GM12878 (cell line): ENCODE results near the gene CHCHD3. TPM values are rescaled to one million over a fixed set of nuclear protein-coding genes. Genes with fewer than 3 reads are reported as not detected.

Experiments used
- ATAC-seq: fragments of 200-7000 bp; cut with Tn5 transposase; 3 replicates; pipeline ENCODE4 v1.9.1; 2020; ENCODE audit warnings: mild to moderate bottlenecking, moderate library complexity
- BruUV-seq: library from RNA; stranded (reverse); fragments of 400-500 nt; replicated peaks from 2 replicates; lab custom pipeline; 2021; lab: Mats Ljungman, UMichigan
- CTCF ChIA-PET: fragments of 300-600 bp; sonication (Branson Sonifier 250); formaldehyde crosslinking; extraction: SDS; loops from one replicate; lab custom pipeline; 2021; ENCODE audit warnings: inconsistent platforms; lab: Yijun Ruan, JAX
- POLR2A ChIA-PET: fragments of 350-600 bp; formaldehyde crosslinking; extraction: SDS; loops from one replicate; lab custom pipeline; 2021; ENCODE audit warnings: inconsistent platforms; lab: Charles Lee
- RAD21 ChIA-PET: fragments of 300-600 bp; sonication (Branson Sonifier 250); formaldehyde crosslinking; loops from one replicate; lab custom pipeline; 2023; ENCODE audit warnings: antibody characterized with exemption; ENCODE audit not compliant: unreplicated experiment; lab: Charles Lee
- SMC1A ChIA-PET: fragments of 300-600 bp; sonication (Branson Sonifier 250); formaldehyde crosslinking; loops from one replicate; lab custom pipeline; 2023; ENCODE audit not compliant: unreplicated experiment, uncharacterized antibody; lab: Charles Lee
- DNase-seq: peaks from one replicate; pipeline ENCODE4 v3.0.0-alpha.2; 2011; ENCODE audit warnings: low read depth, low spot score
- FAIRE-seq: peaks from 3 replicates; lab custom pipeline; 2011; peaks lifted over from hg19 to GRCh38; lab: Jason Lieb, UNC
- H2AFZ ChIP-seq: 2 replicates; pipeline ENCODE4 v1.6.0; 2011; ENCODE audit warnings: low read depth, low read length, control low read depth; ENCODE audit not compliant: control insufficient read depth
- H3K27ac ChIP-seq: 2 replicates; pipeline ENCODE4 v1.5.1; 2011; ENCODE audit warnings: control low read depth; ENCODE audit not compliant: control insufficient read depth, insufficient read depth
- H3K27me3 ChIP-seq, 2 experiments: replicated peaks in 1 of 2; 2 replicates each; pipeline versions ENCODE4 v1.6.0 to v1.6.1; 2011; ENCODE audit warnings: low read length in 1 of 2; ENCODE audit not compliant: control insufficient read depth in 2 of 2, insufficient read depth in 2 of 2
- H3K36me3 ChIP-seq, 2 experiments: 2 replicates each; pipeline ENCODE4 v1.5.1; 2011; ENCODE audit warnings: low read length in 1 of 2; ENCODE audit not compliant: control insufficient read depth in 2 of 2, insufficient read depth in 2 of 2
- H3K4me1 ChIP-seq: 2 replicates; pipeline ENCODE4 v1.6.1; 2011; ENCODE audit warnings: mild to moderate bottlenecking, low read length, moderate library complexity, mixed read lengths; ENCODE audit not compliant: control insufficient read depth, insufficient read depth
- H3K4me2 ChIP-seq: 2 replicates; pipeline ENCODE4 v1.6.0; 2011; ENCODE audit warnings: control low read depth; ENCODE audit not compliant: control insufficient read depth, insufficient read depth
- H3K4me3 ChIP-seq: fragments of 200-600 bp; sonication (generic); 2 replicates; pipeline ENCODE4 v1.5.1; 2016
- H3K79me2 ChIP-seq: 2 replicates; pipeline ENCODE4 v1.6.0; 2011; ENCODE audit warnings: low read length; ENCODE audit not compliant: control insufficient read depth, insufficient read depth
- H3K9ac ChIP-seq: 2 replicates; pipeline ENCODE4 v1.8.0; 2011; ENCODE audit warnings: low read length, control low read depth, mixed read lengths; ENCODE audit not compliant: control insufficient read depth, insufficient read depth
- H3K9me3 ChIP-seq: replicated peaks from 3 replicates; pipeline ENCODE4 v1.5.1; 2011; ENCODE audit warnings: mild to moderate bottlenecking, low read length; ENCODE audit not compliant: control insufficient read depth, insufficient read depth
- H4K20me1 ChIP-seq: 2 replicates; pipeline ENCODE4 v1.6.0; 2011; ENCODE audit not compliant: control insufficient read depth, insufficient read depth
- CBX3 ChIP-seq: fragments of 200-600 bp; sonication (generic); IDR thresholded peaks from 2 replicates; pipeline ENCODE4 v1.6.1; 2016; ENCODE audit warnings: low read depth, borderline replicate concordance
- FOXM1 ChIP-seq: IDR thresholded peaks from 2 replicates; pipeline ENCODE4 v1.6.1; 2012; ENCODE audit warnings: low read depth, mild to moderate bottlenecking, inconsistent platforms, low read length, moderate library complexity
- SMAD1 ChIP-seq: fragments of 450-650 bp; IDR thresholded peaks from 2 replicates; pipeline ENCODE4 v1.6.1; 2018; ENCODE audit warnings: mild to moderate bottlenecking, low read depth; ENCODE audit not compliant: partially characterized antibody
- TCF7 ChIP-seq: IDR thresholded peaks from 2 replicates; pipeline ENCODE4 v1.6.1; 2014; ENCODE audit warnings: antibody characterized with exemption, borderline replicate concordance
- YY1 ChIP-seq: IDR thresholded peaks from 2 replicates; pipeline ENCODE4 v1.6.1; 2011; ENCODE audit warnings: low read depth, mild to moderate bottlenecking, low read length
- WGBS: methylation state at CpG from one replicate; pipeline ENCODE4 v1.1.6; 2016; ENCODE audit warnings: low lambda C conversion rate; ENCODE audit not compliant: insufficient replicate concordance, insufficient coverage; ENCODE audit errors: missing lambda C conversion rate; 5-methylcytosine and 5-hydroxymethylcytosine counted together
- in situ Hi-C: fragments of 300-500 bp; cut with MboI; formaldehyde crosslinking; loops from 9 replicates; pipeline ENCODE4 v1.14.3; 2018; ENCODE audit warnings: mixed read lengths
- intact Hi-C: fragments of 100-400 bp; cut with micrococcal nuclease; formaldehyde crosslinking; loops from one replicate; pipeline ENCODE4 v1.14.2; 2022; ENCODE audit not compliant: unreplicated experiment
- polyA plus RNA-seq, 11 experiments: library from polyadenylated mRNA; depleted of rRNA in 4 of 11; unstranded in 6 of 11; stranded (reverse) in 5 of 11; fragments of >200 nt; fragmentation: Nextera tagmentation in 4 of 11; fragmentation: Illumina TruSeq in 1 of 11; extraction: Ambion mirVana in 4 of 11; extraction: Trizol in 1 of 11; gene quantifications; 1 replicate in 1 of 11; 2 replicates in 10 of 11; pipeline versions ENCODE4 v1.2.1 to v1.2.3, GENCODE V29; 2011 to 2016; ENCODE audit warnings: inconsistent platforms in 2 of 11, missing spikeins in 2 of 11, low read depth in 1 of 11
- total RNA-seq, 4 experiments: library from RNA; depleted of rRNA in 3 of 4; stranded (reverse); fragments of >200 nt in 3 of 4; fragmentation: Illumina TruSeq in 1 of 4; extraction: Trizol in 1 of 4; gene quantifications; 2 replicates each; pipeline versions ENCODE4 v1.2.1 to v1.2.3, GENCODE V29; 2013 to 2021
- TF ChIP-seq, protein P1 (sequence below): fragments of 450-650 bp; IDR thresholded peaks from 2 replicates; pipeline ENCODE4 v1.6.1; 2016; ENCODE audit warnings: mild to moderate bottlenecking, moderate library complexity, borderline replicate concordance
- TF ChIP-seq, protein P2 (sequence below): IDR thresholded peaks from 2 replicates; pipeline ENCODE4 v1.6.1; 2012; ENCODE audit warnings: low read depth, low read length, improper control_type of control experiment
- TF ChIP-seq, protein P3 (sequence below): fragments of 450-650 bp; IDR thresholded peaks from 2 replicates; pipeline ENCODE4 v1.6.1; 2017; ENCODE audit warnings: antibody characterized with exemption, mild to moderate bottlenecking, moderate library complexity

CHCHD3 gene
- total and polyA plus RNA-seq, 10 of the 15 experiments (the other 5 are each of a cell fraction or from before 2014, with no cell fraction given), result 38.3 to 178 (median 96.2) TPM

DNA sequence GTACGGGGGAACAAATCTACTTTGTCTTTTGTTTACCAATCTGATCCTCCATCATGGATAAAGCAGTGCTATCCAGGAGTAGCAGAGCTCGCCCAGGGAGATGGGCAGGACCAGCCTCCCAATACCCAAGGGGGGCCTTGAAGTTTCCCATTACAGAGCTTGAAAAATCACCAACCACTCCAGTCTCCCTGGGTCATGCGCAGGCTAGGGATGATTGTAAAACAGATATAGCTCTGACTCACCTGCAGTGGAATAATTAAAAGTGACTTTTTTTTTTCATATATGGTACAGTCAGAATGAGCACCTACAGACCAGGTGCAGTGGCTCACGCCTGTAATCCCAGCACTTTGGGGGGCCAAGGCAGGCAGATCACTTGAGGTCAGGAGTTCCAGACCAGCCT lies 301.1 kb downstream of the CHCHD3 start (continued):
- TF ChIP-seq, protein P1, sequence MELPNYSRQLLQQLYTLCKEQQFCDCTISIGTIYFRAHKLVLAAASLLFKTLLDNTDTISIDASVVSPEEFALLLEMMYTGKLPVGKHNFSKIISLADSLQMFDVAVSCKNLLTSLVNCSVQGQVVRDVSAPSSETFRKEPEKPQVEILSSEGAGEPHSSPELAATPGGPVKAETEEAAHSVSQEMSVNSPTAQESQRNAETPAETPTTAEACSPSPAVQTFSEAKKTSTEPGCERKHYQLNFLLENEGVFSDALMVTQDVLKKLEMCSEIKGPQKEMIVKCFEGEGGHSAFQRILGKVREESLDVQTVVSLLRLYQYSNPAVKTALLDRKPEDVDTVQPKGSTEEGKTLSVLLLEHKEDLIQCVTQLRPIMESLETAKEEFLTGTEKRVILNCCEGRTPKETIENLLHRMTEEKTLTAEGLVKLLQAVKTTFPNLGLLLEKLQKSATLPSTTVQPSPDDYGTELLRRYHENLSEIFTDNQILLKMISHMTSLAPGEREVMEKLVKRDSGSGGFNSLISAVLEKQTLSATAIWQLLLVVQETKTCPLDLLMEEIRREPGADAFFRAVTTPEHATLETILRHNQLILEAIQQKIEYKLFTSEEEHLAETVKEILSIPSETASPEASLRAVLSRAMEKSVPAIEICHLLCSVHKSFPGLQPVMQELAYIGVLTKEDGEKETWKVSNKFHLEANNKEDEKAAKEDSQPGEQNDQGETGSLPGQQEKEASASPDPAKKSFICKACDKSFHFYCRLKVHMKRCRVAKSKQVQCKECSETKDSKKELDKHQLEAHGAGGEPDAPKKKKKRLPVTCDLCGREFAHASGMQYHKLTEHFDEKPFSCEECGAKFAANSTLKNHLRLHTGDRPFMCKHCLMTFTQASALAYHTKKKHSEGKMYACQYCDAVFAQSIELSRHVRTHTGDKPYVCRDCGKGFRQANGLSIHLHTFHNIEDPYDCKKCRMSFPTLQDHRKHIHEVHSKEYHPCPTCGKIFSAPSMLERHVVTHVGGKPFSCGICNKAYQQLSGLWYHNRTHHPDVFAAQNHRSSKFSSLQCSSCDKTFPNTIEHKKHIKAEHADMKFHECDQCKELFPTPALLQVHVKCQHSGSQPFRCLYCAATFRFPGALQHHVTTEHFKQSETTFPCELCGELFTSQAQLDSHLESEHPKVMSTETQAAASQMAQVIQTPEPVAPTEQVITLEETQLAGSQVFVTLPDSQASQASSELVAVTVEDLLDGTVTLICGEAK, result no peak

DNA sequence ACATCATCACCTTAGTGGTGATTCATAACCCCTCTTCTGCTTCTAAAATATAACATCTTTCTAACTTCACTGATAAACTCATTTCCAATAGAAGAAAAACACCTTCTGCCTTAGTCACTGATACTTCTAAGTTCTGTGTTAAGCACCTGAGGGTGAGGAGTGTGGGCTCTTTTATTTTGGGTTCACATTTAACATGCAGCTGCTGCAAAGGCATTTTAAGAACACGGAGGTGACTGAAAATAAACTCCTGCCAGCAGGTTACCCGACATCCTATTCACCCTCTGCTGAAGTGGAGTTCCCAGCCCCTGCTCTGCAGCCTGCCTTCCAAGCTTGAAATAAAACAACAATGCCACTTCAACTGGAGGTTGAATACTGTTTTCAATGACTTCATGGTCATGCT lies 302.7 kb downstream of the CHCHD3 start:
- in situ Hi-C loops, result no loop called here
- H3K4me3 ChIP-seq, result no peak overlapping the region
- H4K20me1 ChIP-seq, result no peaks in the 10 kb centered on the region
- RAD21 ChIA-PET, result no interaction called here
- no peak overlapping the region for H3K9ac ChIP-seq
- no TSS peak for BruUV-seq
- H3K36me3 ChIP-seq, result no peaks in the 10 kb centered on the region; a peak in 2 of 4 replicates
- TF ChIP-seq, protein P2, sequence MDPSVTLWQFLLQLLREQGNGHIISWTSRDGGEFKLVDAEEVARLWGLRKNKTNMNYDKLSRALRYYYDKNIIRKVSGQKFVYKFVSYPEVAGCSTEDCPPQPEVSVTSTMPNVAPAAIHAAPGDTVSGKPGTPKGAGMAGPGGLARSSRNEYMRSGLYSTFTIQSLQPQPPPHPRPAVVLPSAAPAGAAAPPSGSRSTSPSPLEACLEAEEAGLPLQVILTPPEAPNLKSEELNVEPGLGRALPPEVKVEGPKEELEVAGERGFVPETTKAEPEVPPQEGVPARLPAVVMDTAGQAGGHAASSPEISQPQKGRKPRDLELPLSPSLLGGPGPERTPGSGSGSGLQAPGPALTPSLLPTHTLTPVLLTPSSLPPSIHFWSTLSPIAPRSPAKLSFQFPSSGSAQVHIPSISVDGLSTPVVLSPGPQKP, result no peak
- TF ChIP-seq TCF7, result no peak
- no peak for TF ChIP-seq YY1
- TF ChIP-seq, protein P3, sequence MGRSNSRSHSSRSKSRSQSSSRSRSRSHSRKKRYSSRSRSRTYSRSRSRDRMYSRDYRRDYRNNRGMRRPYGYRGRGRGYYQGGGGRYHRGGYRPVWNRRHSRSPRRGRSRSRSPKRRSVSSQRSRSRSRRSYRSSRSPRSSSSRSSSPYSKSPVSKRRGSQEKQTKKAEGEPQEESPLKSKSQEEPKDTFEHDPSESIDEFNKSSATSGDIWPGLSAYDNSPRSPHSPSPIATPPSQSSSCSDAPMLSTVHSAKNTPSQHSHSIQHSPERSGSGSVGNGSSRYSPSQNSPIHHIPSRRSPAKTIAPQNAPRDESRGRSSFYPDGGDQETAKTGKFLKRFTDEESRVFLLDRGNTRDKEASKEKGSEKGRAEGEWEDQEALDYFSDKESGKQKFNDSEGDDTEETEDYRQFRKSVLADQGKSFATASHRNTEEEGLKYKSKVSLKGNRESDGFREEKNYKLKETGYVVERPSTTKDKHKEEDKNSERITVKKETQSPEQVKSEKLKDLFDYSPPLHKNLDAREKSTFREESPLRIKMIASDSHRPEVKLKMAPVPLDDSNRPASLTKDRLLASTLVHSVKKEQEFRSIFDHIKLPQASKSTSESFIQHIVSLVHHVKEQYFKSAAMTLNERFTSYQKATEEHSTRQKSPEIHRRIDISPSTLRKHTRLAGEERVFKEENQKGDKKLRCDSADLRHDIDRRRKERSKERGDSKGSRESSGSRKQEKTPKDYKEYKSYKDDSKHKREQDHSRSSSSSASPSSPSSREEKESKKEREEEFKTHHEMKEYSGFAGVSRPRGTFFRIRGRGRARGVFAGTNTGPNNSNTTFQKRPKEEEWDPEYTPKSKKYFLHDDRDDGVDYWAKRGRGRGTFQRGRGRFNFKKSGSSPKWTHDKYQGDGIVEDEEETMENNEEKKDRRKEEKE, result no peak
- TF ChIP-seq CBX3, result no peak
- no peak for TF ChIP-seq SMAD1
- TF ChIP-seq FOXM1, result no peak
- H3K9me3 ChIP-seq, result no peaks in the 10 kb centered on the region
- H3K79me2 ChIP-seq, result no peaks in the 10 kb centered on the region
- SMC1A ChIA-PET, result no interaction called here
- no peak for FAIRE-seq
- CTCF ChIA-PET, result no interaction called here
- no peak for DNase-seq
- WGBS, result 0% methylated on average over 2 of the region's 2 CpGs
- POLR2A ChIA-PET, result no interaction called here
- H3K27ac ChIP-seq, result no peak overlapping the region
- H3K27me3 ChIP-seq, result no peaks in the 10 kb centered on the region
- no peak overlapping the region for H3K4me2 ChIP-seq
- H3K4me1 ChIP-seq, result no peaks in the 10 kb centered on the region
- intact Hi-C loops, result no loop called here
- H2AFZ ChIP-seq, result no peak overlapping the region
- ATAC-seq, result no peak
